HEK293 (cell line): ENCODE data around the gene LONRF2.

ENCODE experiments used
- ZNF121 ChIP-seq: fragments of 450-650 bp; formaldehyde crosslinking; IDR thresholded peaks from 2 replicates; pipeline ENCODE4 v1.5.1; 2016; ENCODE audit warnings: missing biosample characterization, missing genetic modification characterization
- ZNF274 ChIP-seq, 2 experiments: fragments of 200-500 bp in 1 of 2; fragments of 450-650 bp in 1 of 2; sonication (Bioruptor generic) in 1 of 2; formaldehyde crosslinking in 1 of 2; IDR thresholded peaks; 2 replicates each; pipeline versions ENCODE4 v1.5.1 to v1.6.1; 2014 to 2016; ENCODE audit warnings: borderline replicate concordance in 1 of 2, inconsistent platforms in 1 of 2, low read length in 1 of 2, missing biosample characterization in 1 of 2, missing genetic modification characterization in 1 of 2
- ZNF48 ChIP-seq: fragments of 450-650 bp; formaldehyde crosslinking; IDR thresholded peaks from 2 replicates; pipeline ENCODE4 v1.5.1; 2016; ENCODE audit warnings: missing biosample characterization, missing genetic modification characterization

DNA sequence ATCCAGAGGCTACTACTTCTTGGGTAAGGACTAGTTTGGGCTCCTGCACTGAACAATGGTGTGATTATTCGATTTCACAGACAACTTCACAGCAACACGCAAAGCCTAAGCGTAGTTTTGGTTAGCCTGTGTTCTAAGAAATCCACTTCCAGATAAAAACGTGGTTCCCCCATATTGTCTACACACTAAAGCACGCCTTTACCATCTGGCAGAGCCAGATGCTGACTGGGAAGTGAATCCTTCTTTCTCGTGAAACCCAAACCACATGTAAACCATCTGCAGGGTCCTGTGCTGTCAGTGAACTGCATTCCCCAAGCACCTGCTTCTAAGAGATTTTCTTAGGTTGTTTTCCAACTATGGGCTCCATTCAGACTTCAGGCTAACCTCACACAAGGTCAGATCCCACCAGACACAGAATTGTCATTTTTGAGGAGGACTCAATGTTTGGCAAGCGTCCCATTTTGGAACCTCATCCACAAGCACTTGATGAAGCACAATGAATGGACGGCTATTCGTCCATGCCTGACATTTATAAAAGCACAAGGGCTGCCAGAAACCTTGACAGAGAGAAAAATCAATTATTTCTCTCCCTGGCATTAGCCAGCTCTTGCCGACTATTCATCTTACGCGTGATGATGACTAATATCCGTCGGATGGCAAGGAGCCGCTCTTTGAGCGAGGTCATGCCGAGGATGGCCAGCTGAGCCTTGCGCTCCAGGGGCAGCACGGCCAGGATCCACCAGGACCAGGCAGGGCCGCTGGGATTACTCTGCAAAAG is 38.4 kb downstream of the LONRF2 start:
- no peak for TF ChIP-seq ZNF121
- TF ChIP-seq ZNF48 (tag by site-specific recombination) = no peak
- TF ChIP-seq ZNF274 (IDR thresholded peaks at IDR 0.05; ENCODE audit: low read length) = no peak
- TF ChIP-seq ZNF274 (tag by site-specific recombination; IDR thresholded peaks at IDR 0.05; ENCODE audit: borderline replicate concordance) = no peak
